Stimulated activated CD8-positive, alpha-beta memory T cell treated with anti-CD3 and anti-CD28 coated beads, Interleukin-12 subunit alpha, Interleukin-12 subunit beta, amount 100 ng/mL, for 24 hours (primary cell): Measurements from ENCODE around the gene SORCS2.

Source experiments
- DNase-seq: peaks from one replicate; pipeline ENCODE4 v3.0.0-alpha.2; 2020; ENCODE audit errors: extremely low read depth

The SORCS2 gene

GRCh38 chr4:7472442-7473013 is 280.2 kb downstream of the SORCS2 start:
- no peak for DNase-seq

GRCh38 chr4:7473081-7473480 is 280.7 kb downstream of the SORCS2 start:
- DNase-seq, result no peak

- no peak for DNase-seq
These were observed 282.0 kb downstream of the SORCS2 start for GRCh38 chr4:7474320-7474719.

- DNase-seq, result no peak
These were observed 282.9 kb downstream of the SORCS2 start for GRCh38 chr4:7475207-7475606.

- no peak for DNase-seq
These were observed 284.5 kb downstream of the SORCS2 start for GRCh38 chr4:7476820-7477219.

- no peak for DNase-seq
These were observed 285.4 kb downstream of the SORCS2 start for GRCh38 chr4:7477695-7478094.

- DNase-seq, result no peak
These were observed 286.3 kb downstream of the SORCS2 start for GRCh38 chr4:7478665-7479064.

GRCh38 chr4:7480423-7480822 is 288.1 kb downstream of the SORCS2 start:
- DNase-seq, result no peak

- DNase-seq, result no peak
These were observed 288.9 kb downstream of the SORCS2 start for GRCh38 chr4:7481227-7481626.

- no peak for DNase-seq
These were observed 292.8 kb downstream of the SORCS2 start for GRCh38 chr4:7485096-7485495.

GRCh38 chr4:7486101-7486500 is 293.8 kb downstream of the SORCS2 start:
- no peak for DNase-seq

GRCh38 chr4:7487502-7487901 is 295.2 kb downstream of the SORCS2 start:
- no peak for DNase-seq

- no peak for DNase-seq
These were observed 295.8 kb downstream of the SORCS2 start for GRCh38 chr4:7487998-7488671.

GRCh38 chr4:7491915-7492314 is 299.6 kb downstream of the SORCS2 start:
- DNase-seq, result no peak

GRCh38 chr4:7498446-7499200 is 306.3 kb downstream of the SORCS2 start:
- DNase-seq, result no peak

GRCh38 chr4:7499661-7500060 is 307.3 kb downstream of the SORCS2 start:
- DNase-seq, result no peak

- DNase-seq, result no peak
These were observed 308.1 kb downstream of the SORCS2 start for GRCh38 chr4:7500404-7500803.

GRCh38 chr4:7501314-7501713 is 309.0 kb downstream of the SORCS2 start:
- no peak for DNase-seq

- DNase-seq, result no peak
These were observed 309.5 kb downstream of the SORCS2 start for GRCh38 chr4:7501873-7502272.

GRCh38 chr4:7503559-7504249 is 311.4 kb downstream of the SORCS2 start:
- no peak for DNase-seq

- no peak for DNase-seq
These were observed 313.0 kb downstream of the SORCS2 start for GRCh38 chr4:7505116-7505900.

GRCh38 chr4:7506119-7506518 is 313.8 kb downstream of the SORCS2 start:
- no peak for DNase-seq
